DOHH2 (cell line): ENCODE measurements around the gene HTATSF1.

Experiments
- H3F3A ChIP-seq: fragments of 200-600 bp; sonication (generic), shearing (Covaris generic); 2 replicates; pipeline ENCODE4 v1.6.0; 2016; ENCODE audit warnings: antibody characterized with exemption, mild to moderate bottlenecking; ENCODE audit not compliant: control insufficient read depth, insufficient read depth
- H3K27ac ChIP-seq: fragments of 200-600 bp; sonication (generic); 2 replicates; pipeline ENCODE4 v1.5.1; 2014; ENCODE audit warnings: low read depth, mild to moderate bottlenecking, low read length, moderate library complexity
- H3K27me3 ChIP-seq: fragments of 200-600 bp; sonication (generic); 2 replicates; pipeline ENCODE4 v1.6.1; 2014; ENCODE audit warnings: mild to moderate bottlenecking, low read length, mixed read lengths; ENCODE audit not compliant: control insufficient read depth
- H3K36me3 ChIP-seq: fragments of 200-600 bp; sonication (generic); 2 replicates; pipeline ENCODE4 v1.6.1; 2014; ENCODE audit warnings: mild to moderate bottlenecking, low read length, moderate library complexity, mixed read lengths; ENCODE audit not compliant: control insufficient read depth
- H3K4me1 ChIP-seq: fragments of 200-600 bp; sonication (generic); 2 replicates; pipeline ENCODE4 v1.6.1; 2014; ENCODE audit warnings: mild to moderate bottlenecking, low read length, mixed read lengths; ENCODE audit not compliant: control insufficient read depth
- H3K4me2 ChIP-seq: fragments of 200-600 bp; sonication (generic); 2 replicates; pipeline ENCODE4 v1.6.0; 2014; ENCODE audit warnings: mild to moderate bottlenecking, low read length, moderate library complexity
- H3K4me3 ChIP-seq: fragments of 200-600 bp; sonication (generic); 2 replicates; pipeline ENCODE4 v1.5.1; 2014; ENCODE audit warnings: mild to moderate bottlenecking, low read length, mixed read lengths
- H3K79me2 ChIP-seq: fragments of 200-600 bp; sonication (generic); 2 replicates; pipeline ENCODE4 v1.6.1; 2014; ENCODE audit warnings: mild to moderate bottlenecking, low read length, mixed read lengths; ENCODE audit not compliant: control insufficient read depth
- H3K9me2 ChIP-seq: fragments of 200-600 bp; sonication (generic); replicated peaks from 2 replicates; pipeline ENCODE4 v1.6.1; 2014; ENCODE audit warnings: mild to moderate bottlenecking, low read length, mixed read lengths; ENCODE audit not compliant: control insufficient read depth
- H3K9me3 ChIP-seq: fragments of 200-600 bp; sonication (generic); 2 replicates; pipeline ENCODE4 v1.6.1; 2014; ENCODE audit warnings: antibody characterized with exemption, low read length, mixed read lengths; ENCODE audit not compliant: control insufficient read depth, insufficient read depth
- H4K20me1 ChIP-seq: fragments of 200-600 bp; sonication (generic); 2 replicates; pipeline ENCODE4 v1.6.0; 2014; ENCODE audit warnings: low read depth, mild to moderate bottlenecking, antibody characterized with exemption, low read length, moderate library complexity; ENCODE audit not compliant: control insufficient read depth, insufficient read depth
- CTCF ChIP-seq: fragments of 200-600 bp; sonication (generic); IDR thresholded peaks from one replicate; pipeline ENCODE4 v1.5.1; 2014; ENCODE audit warnings: antibody characterized with exemption, mild to moderate bottlenecking, low read depth, low read length; ENCODE audit not compliant: poor library complexity, severe bottlenecking
- EZH2phosphoT487 ChIP-seq: fragments of 200-600 bp; sonication (generic); IDR thresholded peaks from 2 replicates; pipeline ENCODE4 v1.6.1; 2017; ENCODE audit warnings: borderline replicate concordance, mild to moderate bottlenecking, antibody characterized with exemption, low read length, moderate library complexity, mixed read lengths

Gene HTATSF1

GRCh38 chrX:136457303-136457917 lies 40.0 kb upstream of the HTATSF1 start:
- Histone ChIP-seq H4K20me1 (no peaks in the 10 kb centered on the region), H3K9me2 (no peaks in the 10 kb centered on the region), H3K27ac (no peak overlapping the region), H3K9me3 (no peaks in the 10 kb centered on the region), H3K36me3 (no peaks in the 10 kb centered on the region), H3F3A (no peaks in the 10 kb centered on the region), H3K4me2 (no peak overlapping the region), H3K4me1 (no peaks in the 10 kb centered on the region), H3K27me3 (no peaks in the 10 kb centered on the region), H3K79me2 (no peaks in the 10 kb centered on the region), H3K4me3 (no peak overlapping the region)
- TF ChIP-seq CTCF (no peak), EZH2phosphoT487 (no peak)

DNA sequence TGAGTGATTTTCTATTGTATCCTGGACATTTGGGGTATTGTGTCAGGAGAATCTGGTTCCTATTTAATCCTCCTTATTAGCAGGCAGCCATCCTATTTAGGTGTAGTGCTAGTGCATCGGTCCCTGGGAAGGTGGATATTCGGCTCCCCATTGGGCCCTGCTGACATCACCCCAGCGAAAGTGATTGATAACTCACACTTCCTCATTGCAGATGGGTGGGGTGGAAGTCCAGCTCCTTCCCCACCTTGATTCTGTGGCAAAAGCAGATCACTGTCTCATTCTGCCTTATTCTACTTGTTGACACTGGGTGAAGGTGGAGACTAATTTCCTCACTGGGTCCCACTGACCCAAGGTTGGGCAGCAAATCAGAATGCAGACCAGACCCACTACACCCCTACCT lies 32.8 kb upstream of the HTATSF1 start:
- no peaks in the 10 kb centered on the region for H3K9me3 ChIP-seq
- TF ChIP-seq CTCF, result no peak
- no peak for TF ChIP-seq EZH2phosphoT487
- no peak overlapping the region for H3K4me3 ChIP-seq
- H3K9me2 ChIP-seq, result no peaks in the 10 kb centered on the region
- no peak overlapping the region for H3K4me2 ChIP-seq
- H3K4me1 ChIP-seq, result no peaks in the 10 kb centered on the region
- H4K20me1 ChIP-seq, result no peaks in the 10 kb centered on the region
- no peaks in the 10 kb centered on the region for H3K27me3 ChIP-seq
- no peak overlapping the region for H3K27ac ChIP-seq
- no peaks in the 10 kb centered on the region for H3F3A ChIP-seq
- no peaks in the 10 kb centered on the region for H3K79me2 ChIP-seq
- no peaks in the 10 kb centered on the region for H3K36me3 ChIP-seq

GRCh38 chrX:136467303-136467702 lies 30.1 kb upstream of the HTATSF1 start:
- H3K9me3 ChIP-seq, result no peaks in the 10 kb centered on the region
- no peaks in the 10 kb centered on the region for H3K4me1 ChIP-seq
- no peaks in the 10 kb centered on the region for H3F3A ChIP-seq
- no peaks in the 10 kb centered on the region for H3K9me2 ChIP-seq
- H3K4me2 ChIP-seq, result no peak overlapping the region
- no peaks in the 10 kb centered on the region for H3K36me3 ChIP-seq
- no peak overlapping the region for H3K27ac ChIP-seq
- no peak overlapping the region for H3K4me3 ChIP-seq
- TF ChIP-seq EZH2phosphoT487, result no peak
- TF ChIP-seq CTCF, result no peak
- no peaks in the 10 kb centered on the region for H3K27me3 ChIP-seq
- no peaks in the 10 kb centered on the region for H4K20me1 ChIP-seq
- H3K79me2 ChIP-seq, result no peaks in the 10 kb centered on the region
